IPS-18c (cell line): ENCODE results near the gene HUNK.
A peak's percentile ranks its signal among the peaks of the same experiment; 100 is the strongest.
"Not testable (repeated sequence)": the region's sequence is repeated elsewhere in the genome, so short reads cannot be mapped to it uniquely, and the experiment has no call there.

ENCODE experiments used
- H3K4me3 ChIP-seq: 2 replicates; pipeline ENCODE4 v1.7.0; 2013; ENCODE audit warnings: low read depth, mild to moderate bottlenecking, low read length, moderate library complexity; ENCODE audit not compliant: insufficient read depth
- H3K9me3 ChIP-seq: one replicate; pipeline ENCODE4 v1.6.1; 2013; ENCODE audit warnings: mild to moderate bottlenecking, low read length, moderate library complexity; ENCODE audit not compliant: control insufficient read depth, insufficient read depth

Gene HUNK

GRCh38 chr21:31862078-31862477, 10.7 kb upstream of the HUNK start:
- H3K4me3 ChIP-seq: no peak overlapping the region
- H3K9me3 ChIP-seq: peaks cover 2% of the 10 kb centered on the region

GRCh38 chr21:31865429-31865970, 7.3 kb upstream of the HUNK start:
- Histone ChIP-seq H3K9me3 (peaks cover 2% of the 10 kb centered on the region), H3K4me3 (no peak overlapping the region)

DNA sequence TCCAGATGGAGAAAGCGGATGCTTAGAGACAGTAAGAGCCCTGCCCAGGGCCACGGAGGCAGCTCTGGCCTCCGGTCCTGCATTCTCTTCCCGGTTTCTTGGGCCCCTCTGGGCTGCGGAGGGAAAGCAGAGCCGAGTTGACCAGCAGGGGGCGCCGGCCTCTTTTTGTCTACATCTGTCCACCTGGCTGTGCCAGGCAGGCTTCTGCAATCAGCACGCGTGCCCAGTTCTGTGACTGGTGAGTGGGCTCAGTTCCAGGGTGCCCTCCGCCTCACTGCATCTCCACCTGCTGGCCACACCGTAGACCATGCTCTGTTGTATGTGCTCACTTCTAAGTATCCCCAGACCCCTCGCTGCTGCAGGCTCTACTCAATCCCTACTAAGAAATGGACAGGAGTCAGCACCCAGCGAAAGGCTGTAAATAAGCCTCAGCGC, 6.7 kb upstream of the HUNK start:
- peaks cover 2% of the 10 kb centered on the region for H3K9me3 ChIP-seq
- H3K4me3 ChIP-seq: no peak overlapping the region

DNA sequence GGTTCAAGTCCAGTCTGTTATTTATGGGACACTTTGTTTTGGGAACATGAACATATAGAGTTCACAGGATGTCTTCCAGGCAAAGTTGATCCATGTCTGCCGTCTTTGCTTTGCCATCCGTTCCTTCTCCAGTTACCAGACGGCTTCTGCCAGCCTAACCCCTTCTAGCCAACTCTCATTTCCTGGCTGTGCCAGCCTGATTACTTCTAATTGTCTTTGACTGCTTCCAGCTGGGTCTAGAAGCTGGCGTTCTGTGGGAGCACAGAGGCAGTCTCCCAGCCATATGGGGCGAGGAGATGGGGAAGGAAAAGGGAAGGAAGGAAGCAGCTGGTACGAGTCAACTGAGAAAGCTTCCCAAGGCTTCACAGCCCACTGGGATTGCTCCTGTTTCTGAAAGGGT, 3.1 kb upstream of the HUNK start:
- Histone ChIP-seq H3K9me3 (no peaks in the 10 kb centered on the region), H3K4me3 (no peak overlapping the region)

DNA sequence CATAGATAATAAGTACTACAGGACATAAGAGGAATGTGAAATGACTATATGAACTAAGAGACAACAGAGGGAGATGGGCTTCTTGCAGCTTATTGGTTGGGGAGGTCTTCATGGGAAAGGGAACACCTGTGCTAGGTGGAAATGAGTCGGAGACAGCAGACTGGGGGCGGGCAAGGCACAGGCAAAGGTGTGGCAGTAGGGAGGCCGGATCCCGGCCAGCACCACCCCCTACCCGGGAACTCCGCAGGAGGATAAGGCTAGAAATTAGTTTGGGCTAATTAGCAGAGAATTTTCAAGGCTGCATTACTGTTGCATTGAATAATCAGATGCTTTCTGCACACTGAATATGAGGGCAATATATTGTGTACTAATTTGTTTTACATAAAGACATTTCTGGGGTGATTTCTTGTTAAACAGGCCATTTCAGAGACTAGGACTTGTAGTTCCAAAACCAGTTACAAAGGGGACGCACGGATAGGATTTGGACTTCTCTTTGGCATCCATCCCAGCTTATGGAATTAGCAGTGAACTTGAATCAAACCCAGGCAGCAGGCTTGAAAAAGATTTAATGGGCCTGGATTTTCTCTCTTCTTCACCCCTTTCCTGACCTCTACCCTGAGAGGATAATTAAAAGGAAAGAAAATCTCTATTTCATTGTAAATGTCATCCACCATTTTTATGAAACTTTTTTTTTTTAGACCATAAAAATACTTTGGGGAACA, 2.2 kb upstream of the HUNK start:
- no peak overlapping the region for H3K4me3 ChIP-seq
- H3K9me3 ChIP-seq: no peaks in the 10 kb centered on the region

GRCh38 chr21:31871371-31871770, 1.4 kb upstream of the HUNK start:
- H3K4me3 ChIP-seq: peak overlapping the region; percentile 77; the same call in 1 of the 2 replicates
- not testable (repeated sequence) for H3K9me3 ChIP-seq

- Histone ChIP-seq H3K9me3 (no peaks in the 10 kb centered on the region), H3K4me3 (peak overlapping the region; percentile 77)
Measured at GRCh38 chr21:31872072-31872451, 758 bp upstream of the HUNK start.

DNA sequence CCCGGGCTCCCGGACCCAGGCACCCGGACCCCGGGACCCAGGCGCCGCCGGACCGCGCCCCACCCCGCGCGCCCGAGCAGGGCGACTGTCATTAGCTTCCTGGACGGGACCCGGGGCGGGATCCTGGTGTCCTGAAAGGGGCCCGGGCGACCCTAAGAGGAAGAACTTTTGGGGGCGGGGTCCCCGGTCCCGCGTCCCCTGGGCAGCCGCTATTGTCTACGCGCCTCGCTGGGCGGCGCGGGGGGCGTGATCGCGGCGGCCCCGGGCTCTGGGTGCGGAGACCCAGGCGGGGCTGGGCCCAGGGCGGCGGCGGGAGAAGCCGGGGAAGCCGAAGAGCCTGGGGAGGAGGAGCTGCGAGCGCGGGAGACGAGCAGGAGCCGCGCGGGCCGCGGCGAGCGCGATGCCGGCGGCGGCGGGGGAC, 465 bp downstream of the HUNK start:
- Histone ChIP-seq H3K4me3 (peak overlapping the region; percentile 77), H3K9me3 (no peaks in the 10 kb centered on the region)

- Histone ChIP-seq H3K9me3 (no peaks in the 10 kb centered on the region), H3K4me3 (peak overlapping the region; percentile 77)
Measured at GRCh38 chr21:31873696-31874599, 1.1 kb downstream of the HUNK start.

- peak overlapping the region; percentile 77; the same call in 1 of the 2 replicates for H3K4me3 ChIP-seq
- no peaks in the 10 kb centered on the region for H3K9me3 ChIP-seq
Measured at GRCh38 chr21:31874812-31875212, 2.0 kb downstream of the HUNK start.

DNA sequence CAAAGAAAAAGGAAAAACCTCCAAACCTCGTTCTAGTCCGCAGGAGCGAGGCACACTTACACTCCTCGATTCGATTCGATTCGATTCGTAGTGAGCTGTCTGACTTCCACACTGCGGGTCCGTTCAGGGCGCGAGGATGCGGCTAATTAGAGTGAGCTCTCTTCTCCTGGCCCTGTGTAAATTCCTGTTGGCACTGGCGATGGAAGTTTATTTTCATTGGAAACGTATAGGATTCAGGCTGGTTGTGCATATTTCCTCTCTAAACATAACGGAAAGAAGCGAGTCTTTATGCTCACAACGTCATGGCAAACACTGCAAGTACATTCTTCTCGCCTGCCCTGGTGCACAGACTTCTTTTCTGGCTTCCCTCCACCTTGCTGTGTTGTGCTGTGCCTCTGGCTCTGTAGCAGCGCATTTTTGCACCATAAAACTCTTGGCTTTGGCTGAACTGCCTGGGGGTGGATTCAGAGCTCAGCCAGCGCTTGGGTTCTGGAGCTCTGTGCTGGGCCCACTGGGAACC, 2.7 kb downstream of the HUNK start:
- H3K4me3 ChIP-seq: peak overlapping the region; percentile 1; the same call in 1 of the 2 replicates
- no peaks in the 10 kb centered on the region for H3K9me3 ChIP-seq

DNA sequence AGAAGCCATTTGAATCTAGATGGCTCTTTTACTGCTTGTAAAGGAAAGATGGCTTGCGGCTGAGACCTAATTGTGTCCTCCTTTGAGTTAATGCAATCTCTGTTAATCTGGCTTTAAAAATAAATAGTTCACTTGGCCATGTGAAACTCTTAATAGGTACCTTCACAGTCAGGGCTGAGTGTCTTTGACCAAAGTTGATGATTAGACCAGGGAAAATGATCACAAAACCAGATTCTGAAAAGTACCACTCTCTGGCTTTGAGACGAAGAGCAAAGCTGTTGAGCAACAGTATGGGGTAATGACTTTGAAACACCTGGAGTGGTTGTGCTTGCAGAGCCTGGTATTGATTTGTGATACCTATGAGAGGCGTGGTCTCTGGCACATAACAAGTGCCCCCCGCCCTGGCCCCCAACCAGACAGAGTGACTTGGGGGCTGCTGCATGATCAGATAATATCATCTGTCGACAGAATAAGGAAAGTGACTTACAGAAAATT, 4.7 kb downstream of the HUNK start:
- no peaks in the 10 kb centered on the region for H3K9me3 ChIP-seq
- H3K4me3 ChIP-seq: no peak overlapping the region

DNA sequence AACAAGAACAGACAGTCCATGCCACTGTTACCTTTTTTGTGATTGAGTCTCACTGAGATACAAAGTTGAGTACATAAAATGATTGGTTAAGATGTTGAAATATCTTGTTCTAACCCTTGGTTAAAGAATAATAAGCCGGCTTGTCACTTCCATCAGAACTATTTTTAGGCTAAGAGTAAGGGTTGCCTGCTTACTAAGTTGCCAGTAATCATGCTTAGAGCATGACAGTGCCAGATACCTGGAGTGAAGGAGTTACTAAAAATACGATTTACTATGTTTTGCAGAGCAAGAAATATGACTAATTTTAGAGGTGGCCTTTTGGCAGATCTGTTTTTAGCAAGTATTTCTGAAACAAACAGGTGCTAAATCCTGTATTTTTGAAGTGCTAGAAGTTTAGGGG, 6.0 kb downstream of the HUNK start:
- Histone ChIP-seq H3K9me3 (no peaks in the 10 kb centered on the region), H3K4me3 (no peak overlapping the region)

- H3K9me3 ChIP-seq: no peaks in the 10 kb centered on the region
Measured at GRCh38 chr21:31879241-31879650, 6.4 kb downstream of the HUNK start.

GRCh38 chr21:31879911-31880310, 7.1 kb downstream of the HUNK start:
- Histone ChIP-seq H3K9me3 (no peaks in the 10 kb centered on the region), H3K4me3 (no peak overlapping the region)

More at GRCh38 chr21:31879241-31879650, 6.4 kb downstream of the HUNK start:
- no peak overlapping the region for H3K4me3 ChIP-seq

GRCh38 chr21:31880816-31881215, 8.0 kb downstream of the HUNK start:
- Histone ChIP-seq H3K4me3 (no peak overlapping the region), H3K9me3 (no peaks in the 10 kb centered on the region)

GRCh38 chr21:31882711-31883110, 9.9 kb downstream of the HUNK start:
- no peak overlapping the region for H3K4me3 ChIP-seq

More at GRCh38 chr21:31882711-31883110, 9.9 kb downstream of the HUNK start:
- H3K9me3 ChIP-seq: no peaks in the 10 kb centered on the region
